DND-41 (cell line): Measurements from ENCODE around the gene EXOC3.

Experiments used
- EZH2 ChIP-seq: IDR thresholded peaks from 3 replicates; pipeline ENCODE4 v1.6.1; 2012; ENCODE audit warnings: borderline replicate concordance, low read depth, mild to moderate bottlenecking, moderate library complexity, low read length, inconsistent platforms; ENCODE audit not compliant: severe bottlenecking
- TF ChIP-seq, protein P1 (sequence below): IDR thresholded peaks from 2 replicates; pipeline ENCODE4 v1.5.1; 2012; ENCODE audit warnings: borderline replicate concordance, low read length, moderate library complexity, mild to moderate bottlenecking; ENCODE audit not compliant: poor library complexity, severe bottlenecking; ENCODE audit errors: extremely low read depth

GRCh38 chr5:504326-505154 lies 61.6 kb downstream of the EXOC3 start:
- TF ChIP-seq, protein P1, sequence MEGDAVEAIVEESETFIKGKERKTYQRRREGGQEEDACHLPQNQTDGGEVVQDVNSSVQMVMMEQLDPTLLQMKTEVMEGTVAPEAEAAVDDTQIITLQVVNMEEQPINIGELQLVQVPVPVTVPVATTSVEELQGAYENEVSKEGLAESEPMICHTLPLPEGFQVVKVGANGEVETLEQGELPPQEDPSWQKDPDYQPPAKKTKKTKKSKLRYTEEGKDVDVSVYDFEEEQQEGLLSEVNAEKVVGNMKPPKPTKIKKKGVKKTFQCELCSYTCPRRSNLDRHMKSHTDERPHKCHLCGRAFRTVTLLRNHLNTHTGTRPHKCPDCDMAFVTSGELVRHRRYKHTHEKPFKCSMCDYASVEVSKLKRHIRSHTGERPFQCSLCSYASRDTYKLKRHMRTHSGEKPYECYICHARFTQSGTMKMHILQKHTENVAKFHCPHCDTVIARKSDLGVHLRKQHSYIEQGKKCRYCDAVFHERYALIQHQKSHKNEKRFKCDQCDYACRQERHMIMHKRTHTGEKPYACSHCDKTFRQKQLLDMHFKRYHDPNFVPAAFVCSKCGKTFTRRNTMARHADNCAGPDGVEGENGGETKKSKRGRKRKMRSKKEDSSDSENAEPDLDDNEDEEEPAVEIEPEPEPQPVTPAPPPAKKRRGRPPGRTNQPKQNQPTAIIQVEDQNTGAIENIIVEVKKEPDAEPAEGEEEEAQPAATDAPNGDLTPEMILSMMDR = no peak
- TF ChIP-seq EZH2 = no peak
